ENCODE results near the gene CHAT. TPM values are rescaled to one million over a fixed set of nuclear protein-coding genes. Genes with fewer than 3 reads are reported as not detected.
A peak's percentile ranks its signal among the peaks of the same experiment; 100 is the strongest.

CHAT gene
- total RNA-seq = not detected
- total RNA-seq (2013) = not detected

DNA sequence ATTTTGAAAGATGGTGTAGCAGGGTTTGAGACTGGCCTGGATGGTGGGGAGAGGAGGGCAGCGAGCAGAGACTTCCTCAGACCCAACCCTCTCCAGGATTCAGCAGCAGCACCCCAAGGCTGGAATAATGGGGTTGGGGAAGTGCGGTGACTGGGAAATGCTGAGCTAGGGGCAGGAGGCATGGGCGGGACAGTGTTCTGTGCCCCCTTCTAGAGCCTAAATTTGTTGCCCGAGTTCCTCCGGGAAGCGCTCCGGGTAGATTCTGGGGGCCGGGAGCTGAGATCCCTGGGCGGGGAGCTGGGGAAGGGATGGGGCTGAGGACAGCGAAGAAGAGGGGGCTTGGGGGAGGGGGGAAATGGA, at the start of gene CHAT:
Gene CHAT (plus strand): TSS at position 156 of the 360 bp plus-strand sequence. CDS start 153 bp downstream, at position 309.
- H3K4me3 ChIP-seq (ENCODE audit: low read length) = no peak within 1 kb of the TSS
- Mint-ChIP-seq H3K9me3 (no peaks in the 10 kb centered on the region), H3K27me3 (ENCODE audit: low read depth in 2 of 2) (peaks cover 65 to 67% of the 10 kb centered on the region in 2 donors), H3K36me3 (no peaks in the 10 kb centered on the region), H3K4me1 (peaks cover 6 to 15% of the 10 kb centered on the region in 2 donors), H3K27ac (no peak within 1 kb of the TSS), H3K4me3 (no peak within 1 kb of the TSS)
- peaks cover 4% of the 10 kb centered on the region for H3K4me1 ChIP-seq (ENCODE audit: control insufficient read depth, insufficient read depth, low read length)
- no peak within 1 kb of the TSS for H3K27ac ChIP-seq (ENCODE audit: low read length)
- intact Hi-C loops (cut with micrococcal nuclease) = loop anchor here (2.0 kb wide), 1 partner anchor 31 kb away; no protein-coding TSS in a partner anchor
- WGBS (ENCODE audit: insufficient coverage) = 3% methylated on average over 9 of the region's 10 CpGs
- no peaks in the 10 kb centered on the region for H3K36me3 ChIP-seq (ENCODE audit: control insufficient read depth, insufficient read depth, low read length)
- ATAC-seq (no peak), DNase-seq (no peak)
- TF ChIP-seq, protein P1, sequence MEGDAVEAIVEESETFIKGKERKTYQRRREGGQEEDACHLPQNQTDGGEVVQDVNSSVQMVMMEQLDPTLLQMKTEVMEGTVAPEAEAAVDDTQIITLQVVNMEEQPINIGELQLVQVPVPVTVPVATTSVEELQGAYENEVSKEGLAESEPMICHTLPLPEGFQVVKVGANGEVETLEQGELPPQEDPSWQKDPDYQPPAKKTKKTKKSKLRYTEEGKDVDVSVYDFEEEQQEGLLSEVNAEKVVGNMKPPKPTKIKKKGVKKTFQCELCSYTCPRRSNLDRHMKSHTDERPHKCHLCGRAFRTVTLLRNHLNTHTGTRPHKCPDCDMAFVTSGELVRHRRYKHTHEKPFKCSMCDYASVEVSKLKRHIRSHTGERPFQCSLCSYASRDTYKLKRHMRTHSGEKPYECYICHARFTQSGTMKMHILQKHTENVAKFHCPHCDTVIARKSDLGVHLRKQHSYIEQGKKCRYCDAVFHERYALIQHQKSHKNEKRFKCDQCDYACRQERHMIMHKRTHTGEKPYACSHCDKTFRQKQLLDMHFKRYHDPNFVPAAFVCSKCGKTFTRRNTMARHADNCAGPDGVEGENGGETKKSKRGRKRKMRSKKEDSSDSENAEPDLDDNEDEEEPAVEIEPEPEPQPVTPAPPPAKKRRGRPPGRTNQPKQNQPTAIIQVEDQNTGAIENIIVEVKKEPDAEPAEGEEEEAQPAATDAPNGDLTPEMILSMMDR (IDR thresholded peaks at IDR 0.05) = no peak
- H3K27me3 ChIP-seq (ENCODE audit: control insufficient read depth, insufficient read depth, low read length) = peaks cover 35% of the 10 kb centered on the region
- H3K9me3 ChIP-seq (ENCODE audit: control insufficient read depth, insufficient read depth, low read length) = no peaks in the 10 kb centered on the region

DNA sequence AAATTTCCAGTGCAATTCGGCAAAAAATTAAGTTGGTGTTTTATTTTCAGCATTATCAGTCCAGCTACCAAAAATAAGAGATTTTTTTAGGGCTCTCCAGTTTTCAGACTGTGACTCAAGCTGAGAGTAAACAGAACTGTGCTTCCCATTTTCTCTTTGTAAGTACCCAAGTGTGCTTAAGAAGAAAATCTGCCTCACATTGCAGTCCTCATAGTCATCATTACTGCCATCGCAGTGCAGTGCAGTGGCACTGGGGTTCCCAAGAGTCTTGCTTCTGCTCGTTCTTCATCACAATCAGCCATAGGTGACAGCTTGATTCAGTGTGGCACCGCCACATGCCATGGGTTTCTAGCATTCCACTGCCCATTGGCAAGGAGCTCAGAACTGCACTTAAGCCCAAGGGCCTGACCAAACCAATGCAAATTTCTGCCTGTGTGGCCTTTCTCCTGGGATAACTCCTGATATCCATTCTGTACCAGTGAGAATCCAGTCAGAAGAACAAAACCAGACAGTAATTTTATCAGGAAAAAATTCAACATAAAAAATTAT, 49.3 kb upstream of the CHAT start:
- Histone ChIP-seq H3K9me3 (ENCODE audit: control insufficient read depth, insufficient read depth, low read length) (no peaks in the 10 kb centered on the region), H3K4me1 (ENCODE audit: control insufficient read depth, insufficient read depth, low read length) (peaks cover 14% of the 10 kb centered on the region), H3K27ac (ENCODE audit: low read length) (no peak overlapping the region), H3K4me3 (ENCODE audit: low read length) (no peak overlapping the region), H3K36me3 (ENCODE audit: control insufficient read depth, insufficient read depth, low read length) (no peaks in the 10 kb centered on the region), H3K27me3 (ENCODE audit: control insufficient read depth, insufficient read depth, low read length) (peaks cover 4% of the 10 kb centered on the region)
- TF ChIP-seq, protein P1 (IDR thresholded peaks at IDR 0.05) = no peak
- H3K27me3 Mint-ChIP-seq (ENCODE audit: low read depth in 2 of 2) = peaks cover 13 to 55% of the 10 kb centered on the region in 2 donors
- 84% methylated on average over 4 of the region's 4 CpGs for WGBS (ENCODE audit: insufficient coverage)
- no peak overlapping the region for H3K4me3 Mint-ChIP-seq
- H3K36me3 Mint-ChIP-seq = no peaks in the 10 kb centered on the region
- no peak overlapping the region for H3K27ac Mint-ChIP-seq
- ATAC-seq = no peak
- intact Hi-C loops (cut with micrococcal nuclease) = no loop called here
- DNase-seq = no peak
- peaks cover 17 to 18% of the 10 kb centered on the region in 2 donors for H3K4me1 Mint-ChIP-seq
- H3K9me3 Mint-ChIP-seq = no peaks in the 10 kb centered on the region

DNA sequence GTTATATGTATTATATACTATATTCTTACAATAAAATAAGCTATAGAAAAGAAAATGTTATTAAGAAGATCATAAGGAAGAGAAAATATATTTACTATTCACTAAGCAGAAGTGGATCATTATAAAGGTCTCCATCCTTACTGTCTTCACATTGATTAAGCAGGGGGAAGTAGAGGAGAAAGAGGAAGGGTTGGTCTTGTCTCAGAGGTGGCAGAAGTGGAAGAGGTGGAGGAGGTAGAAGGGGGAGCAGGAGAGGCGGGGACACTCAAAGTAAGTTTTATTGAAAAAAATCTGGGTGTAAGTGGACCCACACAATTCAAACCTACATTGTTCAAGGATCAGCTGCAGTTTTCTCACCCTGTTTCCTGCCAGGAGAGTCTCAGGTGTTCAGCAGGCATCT, 46.0 kb upstream of the CHAT start:
- no peaks in the 10 kb centered on the region for H3K36me3 Mint-ChIP-seq
- no peaks in the 10 kb centered on the region for H3K27me3 ChIP-seq (ENCODE audit: control insufficient read depth, insufficient read depth, low read length)
- H3K4me1 ChIP-seq (ENCODE audit: control insufficient read depth, insufficient read depth, low read length) = peaks cover 20% of the 10 kb centered on the region
- no peak overlapping the region for H3K4me3 ChIP-seq (ENCODE audit: low read length)
- H3K9me3 Mint-ChIP-seq = no peaks in the 10 kb centered on the region
- H3K9me3 ChIP-seq (ENCODE audit: control insufficient read depth, insufficient read depth, low read length) = no peaks in the 10 kb centered on the region
- H3K4me1 Mint-ChIP-seq = peaks cover 17 to 18% of the 10 kb centered on the region in 2 donors
- H3K27ac Mint-ChIP-seq = peak overlapping the region in 1 of 2 donors; percentile 46
- TF ChIP-seq, protein P1 (IDR thresholded peaks at IDR 0.05) = no peak
- H3K36me3 ChIP-seq (ENCODE audit: control insufficient read depth, insufficient read depth, low read length) = no peaks in the 10 kb centered on the region
- H3K27me3 Mint-ChIP-seq (ENCODE audit: low read depth in 2 of 2) = peaks cover 11 to 50% of the 10 kb centered on the region in 2 donors
- peak overlapping the region; percentile 19 for H3K27ac ChIP-seq (ENCODE audit: low read length)
- DNase-seq (no peak), ATAC-seq (peak in 1 of 3 donors; percentile 3)
- intact Hi-C loops (cut with micrococcal nuclease) = no loop called here
- peak overlapping the region; percentile 8 for H3K4me3 Mint-ChIP-seq
- 86% methylated on average over 1 of the region's 1 CpG for WGBS (ENCODE audit: insufficient coverage)

DNA sequence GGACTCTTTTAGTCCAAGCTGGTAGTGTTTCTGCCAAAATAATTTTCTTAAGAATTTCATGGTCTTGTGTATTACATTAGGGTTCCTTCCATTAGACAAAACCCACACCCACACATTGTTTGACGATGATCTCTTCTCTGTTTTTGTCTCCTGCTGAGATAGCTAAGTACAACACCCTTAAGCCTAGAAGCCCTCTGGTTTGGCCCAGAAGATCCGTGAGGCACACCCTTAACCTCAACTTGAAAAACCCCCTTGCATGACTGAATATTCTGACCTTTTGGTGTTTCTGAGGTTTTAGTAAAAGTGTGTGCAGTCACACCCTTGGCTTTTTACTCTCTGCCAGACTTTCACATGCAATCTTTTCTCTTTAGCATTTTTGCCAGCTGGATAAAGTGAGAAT, 45.6 kb upstream of the CHAT start:
- peak overlapping the region in 1 of 2 donors; percentile 46 for H3K27ac Mint-ChIP-seq
- H3K27me3 ChIP-seq (ENCODE audit: control insufficient read depth, insufficient read depth, low read length) = no peaks in the 10 kb centered on the region
- H3K9me3 ChIP-seq (ENCODE audit: control insufficient read depth, insufficient read depth, low read length) = no peaks in the 10 kb centered on the region
- H3K27ac ChIP-seq (ENCODE audit: low read length) = peak overlapping the region; percentile 19
- ATAC-seq (peak; percentile 17 to 78 (median 63)), DNase-seq (no peak)
- TF ChIP-seq, protein P1 (IDR thresholded peaks at IDR 0.05) = no peak
- 40% methylated on average over 2 of the region's 2 CpGs for WGBS (ENCODE audit: insufficient coverage)
- H3K4me3 ChIP-seq (ENCODE audit: low read length) = no peak overlapping the region
- intact Hi-C loops (cut with micrococcal nuclease) = no loop called here
- peaks cover 17 to 18% of the 10 kb centered on the region in 2 donors for H3K4me1 Mint-ChIP-seq
- no peaks in the 10 kb centered on the region for H3K36me3 ChIP-seq (ENCODE audit: control insufficient read depth, insufficient read depth, low read length)
- no peaks in the 10 kb centered on the region for H3K9me3 Mint-ChIP-seq
- no peaks in the 10 kb centered on the region for H3K36me3 Mint-ChIP-seq
- peaks cover 22% of the 10 kb centered on the region for H3K4me1 ChIP-seq (ENCODE audit: control insufficient read depth, insufficient read depth, low read length)
- H3K4me3 Mint-ChIP-seq = peak overlapping the region; percentile 8
- H3K27me3 Mint-ChIP-seq (ENCODE audit: low read depth in 2 of 2) = peaks cover 11 to 50% of the 10 kb centered on the region in 2 donors
